Right lobe of liver (tissue), 4 donors: ENCODE results near the gene SEC23A.

Source experiments
- POLR2A ChIP-seq: fragments of 450-650 bp; IDR thresholded peaks from one replicate; pipeline ENCODE4 v1.6.1; 2017; ENCODE audit warnings: antibody characterized with exemption, mild to moderate bottlenecking
- TF ChIP-seq, protein P1 (sequence below), 4 donors: fragments of 200-600 bp in 3 of 4; fragments of 450-650 bp in 1 of 4; IDR thresholded peaks; one replicate each; pipeline versions ENCODE4 v1.5.1 to v1.8.0; 2016 to 2022; ENCODE audit warnings: antibody characterized with exemption in 4 of 4, mild to moderate bottlenecking in 2 of 4
- donor health status: DM: no; HTN: no; CAD: no.
- donor health status: DM: no; HTN: no; CAD: no.
- donor health status: DM: no; HTN: yes; CAD: no.

DNA sequence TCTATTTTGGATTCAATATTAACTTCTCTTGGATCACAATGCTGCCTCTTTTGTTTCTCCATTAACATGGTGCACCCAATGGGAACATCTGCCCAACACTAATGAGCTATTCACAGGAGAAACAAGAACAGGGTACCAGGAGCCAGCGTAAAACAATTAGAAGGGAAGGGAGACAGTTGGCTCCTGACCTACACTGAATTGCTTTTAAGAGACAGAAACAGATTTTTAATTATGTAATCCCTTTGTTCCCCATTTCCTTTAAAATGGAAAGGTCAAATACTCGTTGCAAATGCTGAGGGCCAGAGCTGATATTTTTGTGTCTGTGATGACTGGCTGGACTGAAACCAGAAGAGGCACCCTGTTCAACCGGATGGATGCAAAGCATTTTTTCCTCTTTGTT lies 108.3 kb downstream of the SEC23A start:
- TF ChIP-seq, protein P1, sequence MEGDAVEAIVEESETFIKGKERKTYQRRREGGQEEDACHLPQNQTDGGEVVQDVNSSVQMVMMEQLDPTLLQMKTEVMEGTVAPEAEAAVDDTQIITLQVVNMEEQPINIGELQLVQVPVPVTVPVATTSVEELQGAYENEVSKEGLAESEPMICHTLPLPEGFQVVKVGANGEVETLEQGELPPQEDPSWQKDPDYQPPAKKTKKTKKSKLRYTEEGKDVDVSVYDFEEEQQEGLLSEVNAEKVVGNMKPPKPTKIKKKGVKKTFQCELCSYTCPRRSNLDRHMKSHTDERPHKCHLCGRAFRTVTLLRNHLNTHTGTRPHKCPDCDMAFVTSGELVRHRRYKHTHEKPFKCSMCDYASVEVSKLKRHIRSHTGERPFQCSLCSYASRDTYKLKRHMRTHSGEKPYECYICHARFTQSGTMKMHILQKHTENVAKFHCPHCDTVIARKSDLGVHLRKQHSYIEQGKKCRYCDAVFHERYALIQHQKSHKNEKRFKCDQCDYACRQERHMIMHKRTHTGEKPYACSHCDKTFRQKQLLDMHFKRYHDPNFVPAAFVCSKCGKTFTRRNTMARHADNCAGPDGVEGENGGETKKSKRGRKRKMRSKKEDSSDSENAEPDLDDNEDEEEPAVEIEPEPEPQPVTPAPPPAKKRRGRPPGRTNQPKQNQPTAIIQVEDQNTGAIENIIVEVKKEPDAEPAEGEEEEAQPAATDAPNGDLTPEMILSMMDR (IDR thresholded peaks at IDR 0.05): no peak
- TF ChIP-seq POLR2A: no peak
